Measurements from ENCODE around the gene FYTTD1.

- TF ChIP-seq CTCF (IDR thresholded peaks at IDR 0.05; ENCODE audit: low read depth, low read length) (no peak), MAX (IDR thresholded peaks at IDR 0.05; ENCODE audit: low read depth, low read length) (no peak)
These were observed 3.6 kb downstream of the FYTTD1 start for GRCh38 chr3:197753263-197753662.
